DND-41 (cell line): ENCODE data around the gene SIGMAR1.

ENCODE experiments used
- ATAC-seq: fragments of 200-7000 bp; cut with Tn5 transposase; 3 replicates; pipeline ENCODE4 v1.9.1; 2021; ENCODE audit warnings: low read depth; ENCODE audit not compliant: insufficient read depth
- DNase-seq: peaks from one replicate; pipeline ENCODE4 v3.0.0-alpha.2; 2020
- H2AFZ ChIP-seq: 2 replicates; pipeline ENCODE4 v1.6.0; 2012; ENCODE audit warnings: low read depth, low read length
- H3K27ac ChIP-seq: 2 replicates; pipeline ENCODE4 v1.5.1; 2012; ENCODE audit warnings: low read length, inconsistent platforms
- H3K27me3 ChIP-seq: fragments of 200-600 bp; sonication (generic); 2 replicates; pipeline ENCODE4 v1.6.0; 2012; ENCODE audit warnings: low read length, mild to moderate bottlenecking, inconsistent platforms; ENCODE audit not compliant: insufficient read depth, poor library complexity
- H3K36me3 ChIP-seq: 2 replicates; pipeline ENCODE4 v1.5.1; 2012; ENCODE audit warnings: low read length, inconsistent platforms; ENCODE audit not compliant: insufficient read depth
- H3K4me1 ChIP-seq: 2 replicates; pipeline ENCODE4 v1.5.1; 2012; ENCODE audit warnings: mild to moderate bottlenecking, low read length; ENCODE audit not compliant: insufficient read depth
- H3K4me2 ChIP-seq: 2 replicates; pipeline ENCODE4 v1.6.0; 2012; ENCODE audit warnings: mild to moderate bottlenecking, moderate library complexity, low read length, inconsistent platforms; ENCODE audit not compliant: insufficient read depth
- H3K4me3 ChIP-seq, 2 experiments: fragments of 200-600 bp in 1 of 2; shearing (Covaris generic) in 1 of 2; 2 replicates each; pipeline ENCODE4 v1.5.1; 2012 to 2016; ENCODE audit warnings: inconsistent platforms in 2 of 2, low read length in 2 of 2, mild to moderate bottlenecking in 2 of 2, low read depth in 1 of 2, moderate library complexity in 1 of 2
- H3K79me2 ChIP-seq: 2 replicates; pipeline ENCODE4 v1.6.0; 2012; ENCODE audit warnings: low read length, inconsistent platforms; ENCODE audit not compliant: insufficient read depth
- H3K9ac ChIP-seq: 2 replicates; pipeline ENCODE4 v1.6.0; 2012; ENCODE audit warnings: low read depth, mild to moderate bottlenecking, inconsistent platforms, low read length, moderate library complexity
- H3K9me3 ChIP-seq: 2 replicates; pipeline ENCODE4 v1.5.1; 2012; ENCODE audit warnings: low read length, moderate library complexity, mild to moderate bottlenecking, inconsistent platforms; ENCODE audit not compliant: insufficient read depth, severe bottlenecking
- H4K20me1 ChIP-seq: 2 replicates; pipeline ENCODE4 v1.6.0; 2012; ENCODE audit warnings: low read length; ENCODE audit not compliant: insufficient read depth
- CTCF ChIP-seq: IDR thresholded peaks from 2 replicates; pipeline ENCODE4 v1.5.1; 2012; ENCODE audit warnings: borderline replicate concordance, low read length, moderate library complexity, mild to moderate bottlenecking; ENCODE audit not compliant: poor library complexity, severe bottlenecking; ENCODE audit errors: extremely low read depth
- EZH2 ChIP-seq: IDR thresholded peaks from 3 replicates; pipeline ENCODE4 v1.6.1; 2012; ENCODE audit warnings: borderline replicate concordance, low read depth, mild to moderate bottlenecking, moderate library complexity, low read length, inconsistent platforms; ENCODE audit not compliant: severe bottlenecking

The SIGMAR1 gene

GRCh38 chr9:34675048-34675714, 37.6 kb upstream of the SIGMAR1 start:
- no peak overlapping the region for H2AFZ ChIP-seq
- peak; percentile 93 for ATAC-seq
- H3K4me3 ChIP-seq = no peak overlapping the region

GRCh38 chr9:34674440-34674839, 36.9 kb upstream of the SIGMAR1 start:
- DNase-seq (no peak), ATAC-seq (no peak)
- Histone ChIP-seq H3K36me3 (no peaks in the 10 kb centered on the region), H3K4me2 (no peak overlapping the region), H2AFZ (no peak overlapping the region), H3K27ac (no peak overlapping the region), H3K9me3 (no peaks in the 10 kb centered on the region), H3K79me2 (no peaks in the 10 kb centered on the region), H3K4me1 (no peaks in the 10 kb centered on the region), H4K20me1 (no peaks in the 10 kb centered on the region), H3K27me3 (peaks cover 3% of the 10 kb centered on the region), H3K4me3 (no peak overlapping the region), H3K9ac (no peak overlapping the region)
- TF ChIP-seq EZH2 = no peak
- no peak for TF ChIP-seq CTCF

More at GRCh38 chr9:34675048-34675714, 37.6 kb upstream of the SIGMAR1 start:
- Histone ChIP-seq H3K27me3 (peaks cover 3% of the 10 kb centered on the region), H3K9me3 (no peaks in the 10 kb centered on the region), H3K4me1 (no peaks in the 10 kb centered on the region), H3K4me2 (no peak overlapping the region), H3K79me2 (no peaks in the 10 kb centered on the region), H3K27ac (no peak overlapping the region), H3K9ac (no peak overlapping the region), H4K20me1 (no peaks in the 10 kb centered on the region), H3K36me3 (no peaks in the 10 kb centered on the region)
- TF ChIP-seq EZH2 (no peak), CTCF (peak; percentile 73)
- DNase-seq = peak; percentile 68

- no peak for TF ChIP-seq EZH2
- TF ChIP-seq CTCF = no peak
- Histone ChIP-seq H3K27ac (no peak overlapping the region), H3K36me3 (no peaks in the 10 kb centered on the region), H3K9ac (no peak overlapping the region), H3K4me1 (no peaks in the 10 kb centered on the region), H3K4me2 (no peak overlapping the region), H2AFZ (no peak overlapping the region), H3K27me3 (peaks cover 6% of the 10 kb centered on the region), H3K4me3 (no peak overlapping the region), H4K20me1 (no peaks in the 10 kb centered on the region), H3K79me2 (no peaks in the 10 kb centered on the region), H3K9me3 (no peaks in the 10 kb centered on the region)
- DNase-seq (no peak), ATAC-seq (no peak)
Measured at GRCh38 chr9:34671307-34671706, 33.7 kb upstream of the SIGMAR1 start.
